Neural progenitor cell (in vitro differentiated cells): ENCODE measurements around the gene CCL8. TPM values are rescaled to one million over a fixed set of nuclear protein-coding genes. Genes with fewer than 3 reads are reported as not detected.

Experiments
- DNase-seq: peaks from one replicate; pipeline ENCODE4 v3.0.0-alpha.2; 2016; ENCODE audit warnings: low spot score
- H2AFZ ChIP-seq: fragments of 200-600 bp; sonication (generic); replicated peaks from 2 replicates; pipeline ENCODE4 v1.6.1; 2016; ENCODE audit warnings: antibody characterized with exemption
- H3F3A ChIP-seq: fragments of 200-600 bp; sonication (generic); 2 replicates; pipeline ENCODE4 v1.6.1; 2016; ENCODE audit warnings: antibody characterized with exemption, low read depth
- H3K27ac ChIP-seq: fragments of 200-600 bp; sonication (generic); 2 replicates; pipeline ENCODE4 v1.5.1; 2016; ENCODE audit warnings: mild to moderate bottlenecking
- H3K27me3 ChIP-seq: fragments of 200-600 bp; sonication (generic); 2 replicates; pipeline ENCODE4 v1.6.1; 2016; ENCODE audit warnings: mild to moderate bottlenecking, moderate library complexity
- H3K36me3 ChIP-seq: fragments of 200-600 bp; sonication (generic); 2 replicates; pipeline ENCODE4 v1.5.1; 2016
- H3K4me1 ChIP-seq: fragments of 200-600 bp; sonication (generic); 2 replicates; pipeline ENCODE4 v1.6.1; 2016; ENCODE audit warnings: mixed run types
- H3K4me2 ChIP-seq: fragments of 200-600 bp; sonication (generic); 2 replicates; pipeline ENCODE4 v1.6.1; 2016
- H3K4me3 ChIP-seq: fragments of 200-600 bp; sonication (generic); 2 replicates; pipeline ENCODE4 v1.5.1; 2016
- H3K79me2 ChIP-seq: fragments of 200-600 bp; sonication (generic); 2 replicates; pipeline ENCODE4 v1.6.1; 2016; ENCODE audit warnings: low read depth
- H3K9ac ChIP-seq: fragments of 200-600 bp; sonication (generic); 2 replicates; pipeline ENCODE4 v1.6.1; 2016
- H3K9me3 ChIP-seq: fragments of 200-600 bp; sonication (generic); 2 replicates; pipeline ENCODE4 v1.5.1; 2016; ENCODE audit warnings: low read depth
- H4K20me1 ChIP-seq: fragments of 200-600 bp; sonication (generic); 2 replicates; pipeline ENCODE4 v1.6.1; 2016; ENCODE audit warnings: low read depth
- H3K27ac Mint-ChIP-seq: 3 replicates; pipeline ENCODE4 v1.8.0; 2021; ENCODE audit warnings: mixed read lengths
- H3K27me3 Mint-ChIP-seq: 2 replicates; pipeline ENCODE4 v1.8.0; 2022; ENCODE audit warnings: low read depth, mild to moderate bottlenecking, inconsistent platforms, moderate library complexity, mixed read lengths; ENCODE audit not compliant: insufficient read depth
- H3K36me3 Mint-ChIP-seq: 3 replicates; pipeline ENCODE4 v1.8.0; 2021; ENCODE audit warnings: mixed read lengths
- H3K4me1 Mint-ChIP-seq: 3 replicates; pipeline ENCODE4 v1.8.0; 2021; ENCODE audit warnings: mixed read lengths
- H3K4me3 Mint-ChIP-seq: 3 replicates; pipeline ENCODE4 v1.8.0; 2021; ENCODE audit warnings: mild to moderate bottlenecking, moderate library complexity, mixed read lengths
- H3K9me3 Mint-ChIP-seq: 3 replicates; pipeline ENCODE4 v1.8.0; 2020; ENCODE audit warnings: mixed read lengths
- CTCF ChIP-seq: fragments of 200-600 bp; sonication (generic); IDR thresholded peaks from 2 replicates; pipeline ENCODE4 v1.5.1; 2017; ENCODE audit warnings: antibody characterized with exemption, mild to moderate bottlenecking
- EZH2 ChIP-seq: fragments of 200-600 bp; sonication (generic); IDR thresholded peaks from 2 replicates; pipeline ENCODE4 v1.6.1; 2017; ENCODE audit warnings: antibody characterized with exemption, mild to moderate bottlenecking, moderate library complexity
- EZH2phosphoT487 ChIP-seq: fragments of 200-600 bp; sonication (generic); IDR thresholded peaks from 2 replicates; pipeline ENCODE4 v1.6.1; 2017; ENCODE audit warnings: antibody characterized with exemption
- total RNA-seq: library from RNA; depleted of rRNA; stranded (reverse); fragments of >200 nt; gene quantifications from 2 replicates; pipeline ENCODE4 v1.2.3, GENCODE V29; 2015; ENCODE audit warnings: low replicate concordance

Gene CCL8
- total RNA-seq, 1 donor from 2014 or later = not detected

DNA sequence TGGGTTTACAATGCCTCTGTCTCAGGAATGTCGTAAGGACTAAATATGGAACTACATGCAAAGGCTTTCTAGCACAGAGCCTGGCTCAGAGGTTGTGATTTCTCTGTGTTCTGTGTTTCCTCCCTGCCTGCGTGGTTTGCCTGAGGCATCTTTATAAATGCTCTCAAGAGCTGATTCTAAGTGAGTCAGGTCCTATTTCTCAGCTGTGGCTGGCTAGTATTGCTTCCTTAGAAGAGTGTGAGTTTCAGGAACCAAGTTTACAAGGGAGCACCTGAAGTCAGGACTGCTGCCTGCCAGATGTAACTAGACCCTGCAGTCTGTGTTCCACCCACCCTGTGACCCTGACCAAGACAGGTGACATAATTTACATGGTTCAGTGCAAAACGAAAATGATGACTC is 51.8 kb downstream of the CCL8 start:
- H3K9me3 ChIP-seq = no peaks in the 10 kb centered on the region
- H3K27ac ChIP-seq = no peak overlapping the region
- no peak for DNase-seq
- no peaks in the 10 kb centered on the region for H3K79me2 ChIP-seq
- H3K27me3 Mint-ChIP-seq = no peaks in the 10 kb centered on the region
- no peak overlapping the region for H3K9ac ChIP-seq
- H3K9me3 Mint-ChIP-seq = no peaks in the 10 kb centered on the region
- no peaks in the 10 kb centered on the region for H3K4me1 ChIP-seq
- H2AFZ ChIP-seq = no peak overlapping the region
- H3F3A ChIP-seq = no peaks in the 10 kb centered on the region
- no peaks in the 10 kb centered on the region for H3K36me3 ChIP-seq
- no peak overlapping the region for H3K4me2 ChIP-seq
- no peak for TF ChIP-seq EZH2
- TF ChIP-seq EZH2phosphoT487 = no peak
- TF ChIP-seq CTCF = no peak
- H3K36me3 Mint-ChIP-seq = no peaks in the 10 kb centered on the region
- no peak overlapping the region for H3K4me3 Mint-ChIP-seq
- H4K20me1 ChIP-seq = no peaks in the 10 kb centered on the region
- H3K4me1 Mint-ChIP-seq = no peaks in the 10 kb centered on the region
- H3K4me3 ChIP-seq = no peak overlapping the region
- H3K27ac Mint-ChIP-seq = no peak overlapping the region
- H3K27me3 ChIP-seq = no peaks in the 10 kb centered on the region

Other genes starting within 250 kb of the CCL8 start
- 4.2 and 7.0 TPM in 2 replicates for gene CCL2, start 64.2 kb upstream of the CCL8 start, total RNA-seq
- gene CCL7, start 49.2 kb upstream of the CCL8 start, total RNA-seq = not detected in 2 replicates
- not detected in 2 replicates for gene CCL11, start 33.7 kb upstream of the CCL8 start, total RNA-seq
- not detected in 2 replicates for gene CCL13, start 37.0 kb downstream of the CCL8 start, total RNA-seq
- not detected in 2 replicates for gene CCL1, start 43.8 kb downstream of the CCL8 start, total RNA-seq